Esophagus squamous epithelium (tissue), 5 donors: Measurements from ENCODE around the gene GPR137. TPM values are rescaled to one million over a fixed set of nuclear protein-coding genes. Genes with fewer than 3 reads are reported as not detected.

Source experiments
- DNase-seq: peaks from one replicate; lab custom pipeline; 2025; lab: John Stamatoyannopoulos, UW
- H3K27ac ChIP-seq, 4 donors: fragments of 200-600 bp; sonication (generic); one replicate each; pipeline ENCODE4 v1.5.1; 2016 to 2019; ENCODE audit warnings: mild to moderate bottlenecking in 1 of 4
- H3K27me3 ChIP-seq, 4 donors: fragments of 200-600 bp; sonication (generic); 1 replicate in 3 of 4; 2 replicates in 1 of 4; pipeline versions ENCODE4 v1.5.1 to v1.6.0; 2017 to 2021; ENCODE audit warnings: antibody characterized with exemption in 1 of 4
- H3K36me3 ChIP-seq, 3 donors: fragments of 200-600 bp; sonication (generic); one replicate each; pipeline ENCODE4 v1.5.1; 2016 to 2019
- H3K4me1 ChIP-seq, 3 donors: fragments of 200-600 bp; sonication (generic); one replicate each; pipeline ENCODE4 v1.5.1; 2017 to 2019
- H3K4me3 ChIP-seq, 4 donors: fragments of 200-600 bp; sonication (generic); 1 replicate in 3 of 4; 2 replicates in 1 of 4; pipeline ENCODE4 v1.5.1; 2016 to 2019; ENCODE audit warnings: mild to moderate bottlenecking in 2 of 4, moderate library complexity in 1 of 4
- H3K9me3 ChIP-seq, 3 donors: fragments of 200-600 bp; sonication (generic); one replicate each; pipeline ENCODE4 v1.5.1; 2016 to 2019
- POLR2A ChIP-seq, 4 donors: fragments of 450-650 bp; IDR thresholded peaks; one replicate each; pipeline ENCODE4 v1.6.1; 2017; ENCODE audit warnings: antibody characterized with exemption in 4 of 4, mild to moderate bottlenecking in 4 of 4, moderate library complexity in 3 of 4
- WGBS, 2 donors: methylation state at CpG; one replicate each; pipeline ENCODE4 v1.1.5; 2018; 5-methylcytosine and 5-hydroxymethylcytosine counted together
- intact Hi-C: fragments of 100-400 bp; cut with DNase I; formaldehyde crosslinking; loops from one replicate; pipeline ENCODE4 v1.15.0; 2022
- total RNA-seq, 4 donors: library from RNA; depleted of rRNA; stranded (reverse); fragments of >200 nt; gene quantifications; one replicate each; pipeline ENCODE4 v1.1.0, GENCODE V29; 2016
- TF ChIP-seq, protein P1 (sequence below), 6 experiments: fragments of 450-650 bp in 4 of 6; fragments of 200-600 bp in 2 of 6; sonication (generic) in 2 of 6; IDR thresholded peaks; one replicate each; pipeline ENCODE4 v1.5.1; 2016 to 2019; ENCODE audit warnings: antibody characterized with exemption in 6 of 6, mild to moderate bottlenecking in 4 of 6, moderate library complexity in 4 of 6
- donor health status: DM: yes; HTN: yes; CAD: no.

GPR137 gene
- total RNA-seq, 4 donors from 2014 or later, result 17.5 to 19.9 (median 19.2) TPM

DNA sequence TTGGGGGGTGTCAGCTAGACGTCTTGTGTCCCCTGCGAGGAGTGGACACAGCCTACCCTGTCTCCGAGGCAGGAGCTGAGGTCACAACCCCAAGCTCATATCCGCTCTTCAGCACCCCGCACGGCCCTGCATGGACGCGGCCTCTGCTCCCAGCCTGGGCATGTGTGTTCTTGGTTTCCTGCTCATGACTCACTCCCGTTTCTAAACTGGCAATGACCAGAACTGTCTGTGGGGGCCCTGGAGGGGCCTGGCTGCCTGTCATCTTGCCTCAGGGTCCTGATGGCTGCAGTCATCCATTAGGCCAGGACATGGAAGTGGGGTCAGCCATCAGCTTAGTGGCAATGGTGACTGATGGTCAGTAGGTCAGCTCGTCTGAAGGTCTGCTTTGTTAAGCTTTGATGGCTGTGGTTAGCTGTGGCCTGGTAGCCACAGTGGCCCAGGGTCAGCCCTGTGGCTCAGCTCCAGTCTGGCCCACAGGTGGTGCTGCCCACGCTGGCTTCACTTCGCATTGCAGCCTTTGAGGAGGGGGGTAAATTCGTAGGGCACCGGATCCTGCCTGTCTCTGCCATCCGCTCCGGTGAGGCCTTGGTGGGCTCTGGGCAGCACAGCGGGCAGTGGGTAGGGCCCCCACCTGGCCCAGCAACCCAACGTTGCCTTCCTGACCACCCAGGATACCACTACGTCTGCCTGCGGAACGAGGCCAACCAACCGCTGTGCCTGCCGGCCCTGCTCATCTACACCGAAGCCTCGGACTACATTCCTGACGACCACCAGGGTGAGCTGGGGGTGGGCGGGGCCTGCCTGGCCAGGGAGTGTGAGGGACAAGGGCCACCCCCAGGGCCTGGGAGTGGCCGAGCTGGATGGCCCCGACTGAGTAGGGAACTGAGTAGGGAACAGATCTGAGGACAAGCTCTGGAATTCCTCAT lies 22.4 kb upstream of the GPR137 start:
- no peak for TF ChIP-seq POLR2A (IDR thresholded peaks at IDR 0.05)
- TF ChIP-seq, protein P1, sequence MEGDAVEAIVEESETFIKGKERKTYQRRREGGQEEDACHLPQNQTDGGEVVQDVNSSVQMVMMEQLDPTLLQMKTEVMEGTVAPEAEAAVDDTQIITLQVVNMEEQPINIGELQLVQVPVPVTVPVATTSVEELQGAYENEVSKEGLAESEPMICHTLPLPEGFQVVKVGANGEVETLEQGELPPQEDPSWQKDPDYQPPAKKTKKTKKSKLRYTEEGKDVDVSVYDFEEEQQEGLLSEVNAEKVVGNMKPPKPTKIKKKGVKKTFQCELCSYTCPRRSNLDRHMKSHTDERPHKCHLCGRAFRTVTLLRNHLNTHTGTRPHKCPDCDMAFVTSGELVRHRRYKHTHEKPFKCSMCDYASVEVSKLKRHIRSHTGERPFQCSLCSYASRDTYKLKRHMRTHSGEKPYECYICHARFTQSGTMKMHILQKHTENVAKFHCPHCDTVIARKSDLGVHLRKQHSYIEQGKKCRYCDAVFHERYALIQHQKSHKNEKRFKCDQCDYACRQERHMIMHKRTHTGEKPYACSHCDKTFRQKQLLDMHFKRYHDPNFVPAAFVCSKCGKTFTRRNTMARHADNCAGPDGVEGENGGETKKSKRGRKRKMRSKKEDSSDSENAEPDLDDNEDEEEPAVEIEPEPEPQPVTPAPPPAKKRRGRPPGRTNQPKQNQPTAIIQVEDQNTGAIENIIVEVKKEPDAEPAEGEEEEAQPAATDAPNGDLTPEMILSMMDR (IDR thresholded peaks at IDR 0.05), result no peak
- Histone ChIP-seq H3K27me3 (no peaks in the 10 kb centered on the region), H3K9me3 (no peaks in the 10 kb centered on the region), H3K27ac (no peak overlapping the region), H3K4me1 (peaks cover 17 to 31% (median 17%) of the 10 kb centered on the region in 3 donors), H3K4me3 (no peak overlapping the region), H3K36me3 (peaks cover 49 to 88% (median 54%) of the 10 kb centered on the region in 3 donors)
- WGBS, 2 donors, result 35 to 80% methylated on average over 2 to 9 of the region's 29 CpGs
- intact Hi-C loops, result no loop called here
- no peak for DNase-seq

DNA sequence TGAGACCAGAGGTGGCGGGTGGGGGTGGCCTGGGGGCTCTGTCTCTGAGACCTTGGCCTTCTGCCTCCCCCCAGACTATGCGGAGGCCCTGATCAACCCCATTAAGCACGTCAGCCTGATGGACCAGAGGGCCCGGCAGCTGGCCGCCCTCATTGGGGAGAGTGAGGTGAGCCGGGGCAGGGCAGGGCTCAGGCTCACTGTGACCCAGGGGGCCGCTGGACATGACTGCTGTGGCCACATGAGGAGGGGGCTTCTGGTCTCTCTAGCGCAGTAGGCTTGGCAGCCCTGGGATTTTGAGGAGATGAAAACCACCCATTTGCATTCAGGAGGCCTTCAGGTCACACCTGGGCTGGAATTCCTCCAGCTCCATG lies 21.7 kb upstream of the GPR137 start:
- no peak overlapping the region for H3K4me3 ChIP-seq
- no peak for TF ChIP-seq POLR2A (IDR thresholded peaks at IDR 0.05)
- TF ChIP-seq, protein P1 (IDR thresholded peaks at IDR 0.05), result no peak
- no peaks in the 10 kb centered on the region for H3K27me3 ChIP-seq
- no peaks in the 10 kb centered on the region for H3K9me3 ChIP-seq
- 50% methylated on average over 1 of the region's 8 CpGs; no CpG with 5 or more reads in 1 of the 2 donors for WGBS, 2 donors
- H3K27ac ChIP-seq, result no peak overlapping the region
- H3K36me3 ChIP-seq, result peaks cover 43 to 82% (median 51%) of the 10 kb centered on the region in 3 donors
- intact Hi-C loops, result no loop called here
- peaks cover 24 to 37% (median 24%) of the 10 kb centered on the region in 3 donors for H3K4me1 ChIP-seq
- DNase-seq, result no peak

DNA sequence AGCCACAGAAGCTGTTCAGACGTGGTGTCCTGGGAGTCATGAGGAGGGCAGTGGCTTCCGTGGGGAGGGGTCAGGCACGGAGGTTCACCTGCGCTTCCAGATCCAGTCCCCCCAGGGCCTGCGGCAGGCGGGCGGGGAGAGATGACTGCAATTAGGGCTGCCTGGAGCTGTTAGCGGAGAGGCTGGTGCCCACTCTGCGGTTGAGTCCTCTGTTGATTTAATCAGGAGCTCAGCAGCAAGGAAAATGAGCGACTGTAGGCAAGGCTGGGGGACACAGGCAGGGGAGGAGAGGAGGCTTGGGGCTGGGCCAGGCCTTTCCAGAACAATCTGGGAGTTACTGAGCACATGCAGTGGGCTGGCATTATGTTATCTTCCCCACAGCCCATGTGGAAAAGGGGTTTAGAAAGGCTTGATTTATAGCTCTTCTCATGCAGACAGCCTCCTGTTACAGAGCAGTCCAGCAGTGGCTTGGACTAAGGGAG lies 21.2 kb upstream of the GPR137 start:
- 83 to 84% methylated on average over 2 to 3 of the region's 10 CpGs for WGBS, 2 donors

DNA sequence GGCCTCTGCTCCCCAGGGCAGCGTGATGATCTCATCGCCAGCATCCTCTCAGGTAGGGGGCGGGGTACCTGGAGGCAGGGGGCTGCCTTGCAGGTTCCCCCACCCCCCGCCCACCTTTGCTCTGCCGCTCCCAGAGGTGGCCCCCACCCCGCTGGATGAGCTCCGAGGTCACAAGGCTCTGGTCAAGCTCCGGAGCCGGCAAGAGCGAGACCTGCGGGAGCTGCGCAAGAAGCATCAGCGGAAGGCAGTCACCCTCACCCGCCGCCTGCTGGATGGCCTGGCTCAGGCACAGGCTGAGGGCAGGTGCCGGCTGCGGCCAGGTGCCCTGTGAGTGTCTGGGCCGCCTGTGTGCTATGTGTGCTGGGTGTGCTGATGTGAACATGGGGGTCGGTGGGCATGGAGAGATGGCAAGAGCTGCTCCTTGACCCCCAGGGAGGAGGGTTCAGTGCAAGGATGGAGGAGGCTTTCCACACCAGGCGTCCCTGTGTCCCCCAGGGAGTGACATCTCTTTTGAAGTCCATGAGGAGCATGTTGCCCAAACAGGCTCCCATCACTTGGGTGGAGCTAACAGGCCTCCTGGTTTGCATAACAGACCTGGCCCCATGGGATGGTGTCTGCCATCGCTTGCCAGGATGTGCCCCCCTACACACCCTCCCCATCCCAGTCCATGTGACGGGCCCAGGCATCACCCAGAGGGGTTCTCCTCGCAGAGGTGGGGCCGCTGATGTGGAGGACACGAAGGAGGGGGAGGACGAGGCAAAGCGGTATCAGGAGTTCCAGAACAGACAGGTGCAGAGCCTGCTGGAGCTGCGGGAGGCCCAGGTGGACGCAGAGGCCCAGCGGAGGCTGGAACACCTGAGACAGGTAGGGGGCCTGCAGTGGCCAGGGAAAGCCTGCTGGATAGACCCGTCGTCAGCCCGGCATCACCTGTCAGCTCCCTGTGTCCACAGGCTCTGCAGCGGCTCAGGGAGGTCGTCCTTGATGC lies 20.2 kb upstream of the GPR137 start:
- TF ChIP-seq, protein P1 (IDR thresholded peaks at IDR 0.05), result no peak
- TF ChIP-seq POLR2A (IDR thresholded peaks at IDR 0.05), result no peak
- intact Hi-C loops, result no loop called here
- DNase-seq, result no peak
- Histone ChIP-seq H3K4me1 (peaks cover 25 to 44% (median 27%) of the 10 kb centered on the region in 3 donors), H3K4me3 (no peak overlapping the region), H3K36me3 (peaks cover 31 to 67% (median 37%) of the 10 kb centered on the region in 3 donors), H3K27ac (peak overlapping the region in 1 of 4 donors; percentile 99), H3K27me3 (no peaks in the 10 kb centered on the region), H3K9me3 (no peaks in the 10 kb centered on the region)
- 82 to 92% methylated on average over 6 to 12 of the region's 35 CpGs for WGBS, 2 donors

More for the DNA sequence above, 21.2 kb upstream of the GPR137 start:
- no peaks in the 10 kb centered on the region for H3K9me3 ChIP-seq
- H3K36me3 ChIP-seq, result peaks cover 39 to 77% (median 46%) of the 10 kb centered on the region in 3 donors
- TF ChIP-seq, protein P1 (IDR thresholded peaks at IDR 0.05), result no peak
- TF ChIP-seq POLR2A (IDR thresholded peaks at IDR 0.05), result no peak
- no peak overlapping the region for H3K4me3 ChIP-seq
- no peaks in the 10 kb centered on the region for H3K27me3 ChIP-seq
- peaks cover 25 to 42% (median 27%) of the 10 kb centered on the region in 3 donors for H3K4me1 ChIP-seq
- H3K27ac ChIP-seq, result no peak overlapping the region
- intact Hi-C loops, result no loop called here
- no peak for DNase-seq
